Neural cell (in vitro differentiated cells): ENCODE measurements around the gene TOR3A. TPM values are rescaled to one million over a fixed set of nuclear protein-coding genes. Genes with fewer than 3 reads are reported as not detected.
"Not testable (repeated sequence)": the region's sequence is repeated elsewhere in the genome, so short reads cannot be mapped to it uniquely, and the experiment has no call there.

Source experiments
- H2AFZ ChIP-seq: fragments of 200-600, 300-800 bp; sonication (generic), shearing (Covaris generic); 2 replicates; pipeline ENCODE4 v1.6.0; 2014; ENCODE audit warnings: low read depth, mild to moderate bottlenecking, antibody characterized with exemption, low read length, moderate library complexity
- H3F3A ChIP-seq: fragments of 200-600 bp; shearing (Covaris generic); 2 replicates; pipeline ENCODE4 v1.6.1; 2016; ENCODE audit warnings: mild to moderate bottlenecking, moderate library complexity, mixed read lengths, antibody characterized with exemption, low read length; ENCODE audit not compliant: insufficient read depth, poor library complexity, severe bottlenecking
- H3K27ac ChIP-seq: fragments of 200-600, 300-800 bp; sonication (generic), shearing (Covaris generic); 2 replicates; pipeline ENCODE4 v1.5.1; 2014; ENCODE audit warnings: mild to moderate bottlenecking, low read length, moderate library complexity
- H3K27me3 ChIP-seq: fragments of 300-800, 200-600 bp; sonication (generic), shearing (Covaris generic); 2 replicates; pipeline ENCODE4 v1.6.0; 2014; ENCODE audit warnings: mild to moderate bottlenecking, low read depth, low read length, moderate library complexity; ENCODE audit not compliant: insufficient read depth
- H3K36me3 ChIP-seq: fragments of 300-800, 200-600 bp; sonication (generic), shearing (Covaris generic); 2 replicates; pipeline ENCODE4 v1.5.1; 2014; ENCODE audit warnings: mild to moderate bottlenecking, antibody characterized with exemption, low read length, moderate library complexity; ENCODE audit not compliant: insufficient read depth
- H3K4me2 ChIP-seq: fragments of 300-800, 200-600 bp; sonication (generic), shearing (Covaris generic); 2 replicates; pipeline ENCODE4 v1.6.0; 2014; ENCODE audit warnings: mild to moderate bottlenecking, low read length
- H3K4me3 ChIP-seq: fragments of 300-800, 200-600 bp; sonication (generic), shearing (Covaris generic); 2 replicates; pipeline ENCODE4 v1.5.1; 2014; ENCODE audit warnings: mild to moderate bottlenecking, low read length, moderate library complexity
- H3K79me2 ChIP-seq: fragments of 200-600 bp; shearing (Covaris generic); replicated peaks from 2 replicates; pipeline ENCODE4 v1.6.0; 2014; ENCODE audit warnings: mild to moderate bottlenecking, low read length, moderate library complexity; ENCODE audit not compliant: insufficient read depth
- H3K9ac ChIP-seq: fragments of 300-800, 200-600 bp; sonication (generic), shearing (Covaris generic); 2 replicates; pipeline ENCODE4 v1.6.1; 2016; ENCODE audit warnings: mild to moderate bottlenecking, low read length, mixed read lengths
- H3K9me2 ChIP-seq: fragments of 200-600 bp; shearing (Covaris generic); 2 replicates; pipeline ENCODE4 v1.6.1; 2016; ENCODE audit warnings: mild to moderate bottlenecking, low read length, mixed read lengths; ENCODE audit not compliant: insufficient read depth
- H3K9me3 ChIP-seq: fragments of 200-600, 300-800 bp; sonication (generic), shearing (Covaris generic); 2 replicates; pipeline ENCODE4 v1.6.1; 2016; ENCODE audit warnings: mild to moderate bottlenecking, mixed run types, low read length, moderate library complexity, mixed read lengths
- H4K20me1 ChIP-seq: fragments of 200-600 bp; shearing (Covaris generic); 2 replicates; pipeline ENCODE4 v1.6.1; 2016; ENCODE audit warnings: mild to moderate bottlenecking, mixed run types; ENCODE audit not compliant: insufficient read depth
- CTCF ChIP-seq: fragments of 450-650 bp; IDR thresholded peaks from 2 replicates; pipeline ENCODE4 v1.5.1; 2014; ENCODE audit warnings: antibody characterized with exemption, mild to moderate bottlenecking, moderate library complexity; ENCODE audit not compliant: poor library complexity, severe bottlenecking
- EP300 ChIP-seq: fragments of 450-650 bp; conservative IDR thresholded peaks from 2 replicates; pipeline ENCODE4 v1.6.1; 2014; ENCODE audit warnings: antibody characterized with exemption, mild to moderate bottlenecking, moderate library complexity; ENCODE audit not compliant: poor library complexity, severe bottlenecking
- EZH2 ChIP-seq: fragments of 200-600, 300-800 bp; shearing (Covaris generic), sonication (generic); IDR thresholded peaks from 2 replicates; pipeline ENCODE4 v1.6.1; 2014; ENCODE audit warnings: antibody characterized with exemption, low read length, borderline replicate concordance, mild to moderate bottlenecking; ENCODE audit not compliant: insufficient read depth, poor library complexity, severe bottlenecking
- MXI1 ChIP-seq: fragments of 450-650 bp; conservative IDR thresholded peaks from 2 replicates; pipeline ENCODE4 v1.6.1; 2014; ENCODE audit warnings: antibody characterized with exemption, mild to moderate bottlenecking; ENCODE audit not compliant: poor library complexity, severe bottlenecking
- RAD21 ChIP-seq: fragments of 450-650 bp; conservative IDR thresholded peaks from 2 replicates; pipeline ENCODE4 v1.6.1; 2014; ENCODE audit warnings: antibody characterized with exemption, mild to moderate bottlenecking, moderate library complexity
- REST ChIP-seq: IDR thresholded peaks from 2 replicates; pipeline ENCODE4 v1.6.1; 2012; ENCODE audit warnings: borderline replicate concordance
- TAF1 ChIP-seq: IDR thresholded peaks from 2 replicates; pipeline ENCODE4 v1.6.1; 2012; ENCODE audit warnings: low read depth
- polyA plus RNA-seq: library from polyadenylated mRNA; depleted of rRNA; stranded (reverse); fragments of >200 nt; gene quantifications from 2 replicates; pipeline ENCODE4 v1.2.3, GENCODE V29; 2014

TOR3A gene
- polyA plus RNA-seq, 1 donor from 2014 or later, result 13.5 TPM

- TF ChIP-seq TAF1, result no peak
- TF ChIP-seq REST, result no peak
- TF ChIP-seq EZH2, result no peak
- TF ChIP-seq EP300, result no peak
- TF ChIP-seq MXI1, result no peak
- TF ChIP-seq CTCF, result no peak
- no peak for TF ChIP-seq RAD21
- Histone ChIP-seq H3K4me3 (no peak overlapping the region), H3K79me2 (peaks cover 3% of the 10 kb centered on the region), H3F3A (no peaks in the 10 kb centered on the region), H3K9me2 (no peaks in the 10 kb centered on the region), H2AFZ (no peak overlapping the region), H3K36me3 (no peaks in the 10 kb centered on the region), H3K27ac (no peak overlapping the region), H3K9ac (no peak overlapping the region), H3K4me2 (no peak overlapping the region), H4K20me1 (no peaks in the 10 kb centered on the region), H3K27me3 (no peaks in the 10 kb centered on the region), H3K9me3 (no peaks in the 10 kb centered on the region)
Measured at GRCh38 chr1:179129702-179130473, 48.0 kb downstream of the TOR3A start.

- not testable (repeated sequence) for H4K20me1 ChIP-seq, H3K4me2 ChIP-seq, H3K36me3 ChIP-seq, H3F3A ChIP-seq, H3K9ac ChIP-seq, H2AFZ ChIP-seq, H3K9me3 ChIP-seq, H3K4me3 ChIP-seq, H3K9me2 ChIP-seq, H3K79me2 ChIP-seq, H3K27ac ChIP-seq, H3K27me3 ChIP-seq
Measured at GRCh38 chr1:179135168-179135567, 53.3 kb downstream of the TOR3A start.

- not testable (repeated sequence) for H3F3A ChIP-seq, H2AFZ ChIP-seq, H3K4me3 ChIP-seq, H3K27me3 ChIP-seq, H3K4me2 ChIP-seq, H3K9me3 ChIP-seq, H3K36me3 ChIP-seq, H4K20me1 ChIP-seq, H3K9ac ChIP-seq, H3K27ac ChIP-seq, H3K79me2 ChIP-seq, H3K9me2 ChIP-seq
Measured at GRCh38 chr1:179135707-179136106, 53.8 kb downstream of the TOR3A start.
